GM12891 (cell line): Measurements from ENCODE around the gene TESK2.

Source experiments
- DNase-seq: peaks from one replicate; pipeline ENCODE4 v3.0.0; 2011; ENCODE audit warnings: low spot score; ENCODE audit not compliant: insufficient read length
- FAIRE-seq: peaks from 2 replicates; lab custom pipeline; 2011; peaks lifted over from hg19 to GRCh38; lab: Jason Lieb, UNC
- PAX5 ChIP-seq: IDR thresholded peaks from 2 replicates; pipeline ENCODE4 v1.6.1; 2011; ENCODE audit warnings: low read length, moderate library complexity, mild to moderate bottlenecking; ENCODE audit not compliant: insufficient read depth, severe bottlenecking
- POLR2A ChIP-seq: IDR thresholded peaks from 2 replicates; pipeline ENCODE4 v1.6.1; 2011; ENCODE audit warnings: low read depth, low read length, control low read depth
- POLR2AphosphoS5 ChIP-seq: IDR thresholded peaks from 2 replicates; pipeline ENCODE4 v1.6.1; 2011; ENCODE audit warnings: low read depth, low read length, control low read depth
- POU2F2 ChIP-seq: IDR thresholded peaks from 2 replicates; pipeline ENCODE4 v1.6.1; 2011; ENCODE audit warnings: low read depth, mild to moderate bottlenecking, control low read depth, low read length, moderate library complexity
- SPI1 ChIP-seq: IDR thresholded peaks from 2 replicates; pipeline ENCODE4 v1.6.1; 2011; ENCODE audit warnings: low read depth, low read length, control low read depth
- TAF1 ChIP-seq: IDR thresholded peaks from 2 replicates; pipeline ENCODE4 v1.6.1; 2011; ENCODE audit warnings: low read depth, low read length, control low read depth

The TESK2 gene

GRCh38 chr1:45423906-45424678 lies 66.9 kb downstream of the TESK2 start:
- FAIRE-seq (no peak), DNase-seq (no peak)
- TF ChIP-seq PAX5 (no peak), TAF1 (no peak), POLR2AphosphoS5 (no peak), POLR2A (no peak), SPI1 (no peak), POU2F2 (no peak)

GRCh38 chr1:45421935-45422334 lies 69.0 kb downstream of the TESK2 start:
- FAIRE-seq = no peak
- TF ChIP-seq SPI1 (no peak), POLR2A (no peak), PAX5 (no peak), POU2F2 (no peak), TAF1 (no peak), POLR2AphosphoS5 (no peak)
- DNase-seq = no peak

- no peak for TF ChIP-seq SPI1
- no peak for TF ChIP-seq TAF1
- TF ChIP-seq POLR2A = no peak
- TF ChIP-seq POU2F2 = no peak
- TF ChIP-seq PAX5 = no peak
- no peak for TF ChIP-seq POLR2AphosphoS5
- FAIRE-seq (no peak), DNase-seq (no peak)
Measured at GRCh38 chr1:45414746-45415145, 76.2 kb downstream of the TESK2 start.

GRCh38 chr1:45412899-45413298 lies 78.1 kb downstream of the TESK2 start:
- FAIRE-seq = no peak
- no peak for DNase-seq

GRCh38 chr1:45411510-45411899 lies 79.5 kb downstream of the TESK2 start:
- TF ChIP-seq POLR2AphosphoS5 (no peak), POLR2A (no peak), TAF1 (no peak), PAX5 (no peak), POU2F2 (no peak), SPI1 (no peak)
- DNase-seq = no peak
- peak; percentile 55 for FAIRE-seq

More at GRCh38 chr1:45412899-45413298, 78.1 kb downstream of the TESK2 start:
- no peak for TF ChIP-seq POU2F2
- TF ChIP-seq POLR2A = no peak
- TF ChIP-seq PAX5 = no peak
- no peak for TF ChIP-seq TAF1
- TF ChIP-seq POLR2AphosphoS5 = no peak
- no peak for TF ChIP-seq SPI1

- FAIRE-seq (peak; percentile 83), DNase-seq (no peak)
- TF ChIP-seq TAF1 (no peak), POLR2AphosphoS5 (no peak), POLR2A (no peak), SPI1 (no peak), PAX5 (no peak)
Measured at GRCh38 chr1:45410850-45411509, 80.0 kb downstream of the TESK2 start.

- FAIRE-seq (no peak), DNase-seq (no peak)
- TF ChIP-seq PAX5 = no peak
- no peak for TF ChIP-seq POLR2A
- no peak for TF ChIP-seq POLR2AphosphoS5
- TF ChIP-seq SPI1 = no peak
- TF ChIP-seq TAF1 = no peak
Measured at GRCh38 chr1:45409276-45409675, 81.7 kb downstream of the TESK2 start.

GRCh38 chr1:45407629-45408287 lies 83.2 kb downstream of the TESK2 start:
- no peak for TF ChIP-seq PAX5
- no peak for TF ChIP-seq TAF1
- no peak for TF ChIP-seq POLR2A
- TF ChIP-seq SPI1 = no peak
- no peak for TF ChIP-seq POU2F2
- TF ChIP-seq POLR2AphosphoS5 = no peak
- FAIRE-seq = no peak
- DNase-seq = no peak

GRCh38 chr1:45405636-45406035 lies 85.3 kb downstream of the TESK2 start:
- FAIRE-seq (no peak), DNase-seq (no peak)
- no peak for TF ChIP-seq TAF1
- no peak for TF ChIP-seq POLR2A
- TF ChIP-seq POU2F2 = no peak
- no peak for TF ChIP-seq SPI1
- TF ChIP-seq POLR2AphosphoS5 = no peak
- TF ChIP-seq PAX5 = no peak

- TF ChIP-seq SPI1 (no peak), TAF1 (no peak), PAX5 (no peak), POLR2A (no peak), POU2F2 (no peak), POLR2AphosphoS5 (no peak)
- FAIRE-seq = no peak
- DNase-seq = no peak
Measured at GRCh38 chr1:45403718-45404117, 87.2 kb downstream of the TESK2 start.
